ENCODE results near the gene BICDL1. TPM values are rescaled to one million over a fixed set of nuclear protein-coding genes. Genes with fewer than 3 reads are reported as not detected.
A peak's percentile ranks its signal among the peaks of the same experiment; 100 is the strongest.
"Not testable (repeated sequence)": the region's sequence is repeated elsewhere in the genome, so short reads cannot be mapped to it uniquely, and the experiment has no call there.

The BICDL1 gene
- total and polyA plus RNA-seq, 2 experiments from 2014 or later: not detected

DNA sequence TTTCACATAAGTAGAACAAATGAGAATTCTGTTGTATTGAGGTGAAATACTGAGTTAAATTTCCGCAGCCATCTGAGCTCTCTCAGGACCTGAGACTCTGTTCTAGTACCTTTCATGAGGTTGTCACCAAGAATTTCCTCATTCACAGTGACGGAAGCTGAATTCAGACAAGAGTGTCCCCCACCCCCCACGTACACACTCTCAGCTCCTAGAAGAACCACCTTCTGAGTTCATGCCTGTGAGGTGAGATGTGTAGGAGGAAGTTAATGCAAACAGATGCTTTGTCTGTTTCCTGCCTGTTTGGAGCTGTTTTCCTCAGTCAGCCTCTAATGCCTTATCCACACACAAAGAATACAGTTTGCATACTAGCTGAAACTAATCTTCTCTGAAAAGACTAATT lies 18.2 kb downstream of the BICDL1 start:
- H2AFZ ChIP-seq: no peak overlapping the region
- 30 to 35% methylated on average over 3 of the region's 3 CpGs for WGBS, 2 experiments (ENCODE audit: low coverage in 1 of 2, low lambda C conversion rate in 2 of 2, missing lambda C conversion rate in 2 of 2)
- no peaks in the 10 kb centered on the region for H3K9me2 ChIP-seq (ENCODE audit: insufficient read depth)
- H3F3A ChIP-seq (ENCODE audit: insufficient read depth): no peaks in the 10 kb centered on the region
- H3K27me3 ChIP-seq (replicated peaks; ENCODE audit: insufficient read depth): peaks cover 20% of the 10 kb centered on the region; the same call in 1 of the 2 replicates
- H3K4me2 ChIP-seq (ENCODE audit: unreplicated experiment): no peak overlapping the region
- H3K36me3 ChIP-seq (ENCODE audit: low read depth): no peaks in the 10 kb centered on the region
- DNase-seq: no peak
- no peaks in the 10 kb centered on the region for H3K9me3 ChIP-seq (ENCODE audit: low read depth)
- no peak overlapping the region for H3K27ac ChIP-seq
- in situ Hi-C loops (cut with MboI): no loop called here
- no peak overlapping the region for H3K4me3 ChIP-seq
- no peaks in the 10 kb centered on the region for H4K20me1 ChIP-seq (ENCODE audit: insufficient read depth)
- no peak overlapping the region for H3K9ac ChIP-seq
- TF ChIP-seq EZH2phosphoT487 (IDR thresholded peaks at IDR 0.05; ENCODE audit: insufficient read depth, low read depth): no peak
- no peak for TF ChIP-seq EZH2 (IDR thresholded peaks at IDR 0.05; ENCODE audit: insufficient read depth, poor library complexity, severe bottlenecking)
- no peaks in the 10 kb centered on the region for H3K4me1 ChIP-seq (ENCODE audit: insufficient read depth)
- no peaks in the 10 kb centered on the region for H3K79me2 ChIP-seq (ENCODE audit: insufficient read depth)

DNA sequence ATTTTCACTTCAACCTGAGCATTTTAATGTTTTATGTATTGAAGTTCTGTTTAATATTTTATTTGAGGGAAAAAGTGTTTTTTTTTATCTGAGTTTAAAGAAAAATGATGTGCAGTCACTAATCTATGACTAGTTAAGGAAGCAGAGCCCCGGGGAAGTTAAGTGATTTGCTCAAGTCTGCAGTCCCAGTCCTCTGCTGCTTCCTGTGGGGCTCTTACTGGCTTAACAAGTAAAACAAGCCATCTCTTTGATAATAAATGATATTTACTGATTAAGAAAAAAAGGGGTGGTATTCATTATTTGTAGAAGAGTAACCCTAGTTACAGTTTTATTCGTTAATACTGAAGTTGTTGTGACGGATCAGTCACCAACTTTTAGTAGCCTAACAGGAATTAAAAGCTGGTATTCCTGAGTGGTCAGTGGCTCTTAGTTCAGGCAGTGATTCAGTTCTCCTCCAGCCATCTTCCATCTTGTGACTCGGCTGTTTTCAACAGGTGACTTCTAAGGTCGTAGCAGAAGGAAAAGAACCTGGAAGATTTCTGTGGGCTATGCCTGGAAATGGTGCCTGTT lies 21.7 kb downstream of the BICDL1 start:
- H3K9ac ChIP-seq: no peak overlapping the region
- TF ChIP-seq EZH2 (IDR thresholded peaks at IDR 0.05; ENCODE audit: insufficient read depth, poor library complexity, severe bottlenecking) (no peak), EZH2phosphoT487 (IDR thresholded peaks at IDR 0.05; ENCODE audit: insufficient read depth, low read depth) (no peak)
- no peaks in the 10 kb centered on the region for H3K79me2 ChIP-seq (ENCODE audit: insufficient read depth)
- H3K4me3 ChIP-seq: no peak overlapping the region
- H3F3A ChIP-seq (ENCODE audit: insufficient read depth): no peaks in the 10 kb centered on the region
- no peaks in the 10 kb centered on the region for H3K36me3 ChIP-seq (ENCODE audit: low read depth)
- no peak for DNase-seq
- H3K4me1 ChIP-seq (ENCODE audit: insufficient read depth): no peaks in the 10 kb centered on the region
- no peaks in the 10 kb centered on the region for H4K20me1 ChIP-seq (ENCODE audit: insufficient read depth)
- H3K9me3 ChIP-seq (ENCODE audit: low read depth): no peaks in the 10 kb centered on the region
- H3K27me3 ChIP-seq (replicated peaks; ENCODE audit: insufficient read depth): peaks cover 22% of the 10 kb centered on the region; the same call in 1 of the 2 replicates
- H3K4me2 ChIP-seq (ENCODE audit: unreplicated experiment): no peak overlapping the region
- no peak overlapping the region for H2AFZ ChIP-seq
- no peak overlapping the region for H3K27ac ChIP-seq
- in situ Hi-C loops (cut with MboI): no loop called here
- 37 to 39% methylated on average over 5 of the region's 5 CpGs for WGBS, 2 experiments (ENCODE audit: low coverage in 1 of 2, low lambda C conversion rate in 2 of 2, missing lambda C conversion rate in 2 of 2)
- H3K9me2 ChIP-seq (ENCODE audit: insufficient read depth): no peaks in the 10 kb centered on the region

DNA sequence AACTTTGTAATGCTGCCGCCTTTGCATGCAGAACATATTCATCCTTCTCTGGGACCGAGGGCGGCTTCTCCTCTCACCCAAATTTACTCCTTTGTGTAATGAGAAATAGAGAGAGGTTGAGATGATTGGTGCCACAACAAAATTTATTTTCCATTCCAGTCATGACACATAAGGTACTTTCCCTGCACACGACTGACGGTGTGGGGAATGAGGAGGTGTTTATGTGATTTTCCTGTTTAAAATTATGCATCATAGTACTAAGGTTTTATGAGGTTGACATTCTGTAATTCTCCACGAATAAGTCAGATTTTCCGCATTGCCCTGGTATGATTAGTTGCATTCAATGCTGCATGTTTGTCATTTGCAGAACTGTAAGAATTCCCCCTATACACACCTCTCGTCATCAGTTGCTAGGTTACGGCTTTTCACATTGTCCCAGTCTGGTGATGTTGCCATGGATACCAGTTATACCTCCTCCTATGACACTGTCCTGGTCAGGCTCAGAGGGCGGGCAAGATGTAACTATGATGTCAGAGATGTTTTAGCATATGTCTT lies 23.1 kb downstream of the BICDL1 start:
- Histone ChIP-seq H3K27ac (no peak overlapping the region), H3K4me2 (ENCODE audit: unreplicated experiment) (no peak overlapping the region), H3K79me2 (ENCODE audit: insufficient read depth) (no peaks in the 10 kb centered on the region), H3K9ac (no peak overlapping the region), H3K27me3 (replicated peaks; ENCODE audit: insufficient read depth) (peaks cover 20% of the 10 kb centered on the region; the same call in 1 of the 2 replicates), H3F3A (ENCODE audit: insufficient read depth) (no peaks in the 10 kb centered on the region), H2AFZ (no peak overlapping the region), H3K36me3 (ENCODE audit: low read depth) (no peaks in the 10 kb centered on the region), H3K9me3 (ENCODE audit: low read depth) (no peaks in the 10 kb centered on the region), H3K4me3 (no peak overlapping the region), H3K9me2 (ENCODE audit: insufficient read depth) (no peaks in the 10 kb centered on the region), H4K20me1 (ENCODE audit: insufficient read depth) (no peaks in the 10 kb centered on the region), H3K4me1 (ENCODE audit: insufficient read depth) (no peaks in the 10 kb centered on the region)
- in situ Hi-C loops (cut with MboI): no loop called here
- no peak for TF ChIP-seq EZH2phosphoT487 (IDR thresholded peaks at IDR 0.05; ENCODE audit: insufficient read depth, low read depth)
- no peak for TF ChIP-seq EZH2 (IDR thresholded peaks at IDR 0.05; ENCODE audit: insufficient read depth, poor library complexity, severe bottlenecking)
- WGBS, 2 experiments (ENCODE audit: low coverage in 1 of 2, low lambda C conversion rate in 2 of 2, missing lambda C conversion rate in 2 of 2): 21 to 26% methylated on average over 10 of the region's 10 CpGs
- DNase-seq: peak; percentile 40

DNA sequence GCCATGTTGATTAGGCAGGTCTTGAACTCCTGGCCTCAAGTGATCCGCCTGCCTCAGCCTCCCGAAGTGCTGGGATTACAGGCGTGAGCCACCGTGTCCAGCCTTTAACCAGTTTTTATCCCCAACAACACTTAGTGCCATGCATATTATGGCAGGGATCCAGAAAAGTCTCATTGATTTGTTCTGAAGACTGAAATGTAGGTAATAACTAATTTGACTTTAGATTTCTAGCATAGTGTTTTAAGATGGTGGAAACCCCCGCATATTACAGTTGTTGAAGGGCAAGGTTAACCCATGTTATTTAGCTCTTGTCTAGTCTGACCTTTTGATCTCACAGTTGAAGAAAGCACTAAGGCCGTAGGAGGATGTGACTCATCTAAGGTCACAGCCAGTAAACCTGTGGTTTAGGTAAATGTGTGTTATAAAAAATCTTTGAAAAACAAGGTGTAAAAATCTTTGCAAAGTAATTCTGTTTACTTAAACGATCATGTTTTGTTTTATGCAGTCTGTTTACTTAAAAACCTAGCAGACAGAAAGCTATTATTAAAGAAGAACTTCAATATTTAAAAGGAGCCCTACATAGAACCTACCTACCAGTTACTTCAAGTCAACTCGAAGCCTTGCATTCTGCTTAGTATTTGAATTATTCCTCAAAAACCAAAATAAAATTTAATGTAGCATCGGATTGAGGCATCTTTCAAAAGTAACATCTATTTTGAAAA lies 24.8 kb downstream of the BICDL1 start:
- Histone ChIP-seq H3K27ac (no peak overlapping the region), H3K79me2 (ENCODE audit: insufficient read depth) (no peaks in the 10 kb centered on the region), H3K9me2 (ENCODE audit: insufficient read depth) (no peaks in the 10 kb centered on the region), H3K9ac (no peak overlapping the region), H3K4me2 (ENCODE audit: unreplicated experiment) (no peak overlapping the region), H4K20me1 (ENCODE audit: insufficient read depth) (no peaks in the 10 kb centered on the region), H2AFZ (no peak overlapping the region), H3K4me1 (ENCODE audit: insufficient read depth) (no peaks in the 10 kb centered on the region), H3K4me3 (no peak overlapping the region), H3K9me3 (ENCODE audit: low read depth) (no peaks in the 10 kb centered on the region), H3K27me3 (replicated peaks; ENCODE audit: insufficient read depth) (peaks cover 15% of the 10 kb centered on the region; the same call in 1 of the 2 replicates), H3K36me3 (ENCODE audit: low read depth) (no peaks in the 10 kb centered on the region), H3F3A (ENCODE audit: insufficient read depth) (no peaks in the 10 kb centered on the region)
- in situ Hi-C loops (cut with MboI): no loop called here
- DNase-seq: no peak
- TF ChIP-seq EZH2phosphoT487 (IDR thresholded peaks at IDR 0.05; ENCODE audit: insufficient read depth, low read depth) (no peak), EZH2 (IDR thresholded peaks at IDR 0.05; ENCODE audit: insufficient read depth, poor library complexity, severe bottlenecking) (no peak)
- 65 to 69% methylated on average over 9 of the region's 9 CpGs for WGBS, 2 experiments (ENCODE audit: low coverage in 1 of 2, low lambda C conversion rate in 2 of 2, missing lambda C conversion rate in 2 of 2)

DNA sequence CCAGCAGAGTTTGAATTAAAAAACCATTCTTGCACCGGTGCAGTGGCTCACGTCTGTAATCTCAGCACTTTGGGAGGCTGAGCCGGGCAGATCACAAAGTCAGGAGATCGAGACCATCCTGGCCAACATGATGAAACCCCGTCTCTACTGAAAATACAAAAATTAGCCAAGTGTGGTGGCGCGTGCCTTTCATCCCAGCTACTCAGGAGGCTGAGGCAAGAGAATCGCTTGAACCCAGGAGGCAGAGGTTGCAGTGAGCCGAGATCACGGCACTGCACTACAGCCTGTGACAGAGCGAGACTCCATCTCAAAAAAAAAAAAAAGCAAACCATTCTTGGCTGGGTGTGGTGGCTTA lies 25.3 kb downstream of the BICDL1 start:
- H3F3A ChIP-seq (ENCODE audit: insufficient read depth); H3K36me3 ChIP-seq (ENCODE audit: low read depth); H2AFZ ChIP-seq; in situ Hi-C loops (cut with MboI); H4K20me1 ChIP-seq (ENCODE audit: insufficient read depth); DNase-seq; H3K9me2 ChIP-seq (ENCODE audit: insufficient read depth); H3K79me2 ChIP-seq (ENCODE audit: insufficient read depth); H3K9ac ChIP-seq; H3K9me3 ChIP-seq (ENCODE audit: low read depth); H3K27ac ChIP-seq; H3K4me3 ChIP-seq; H3K4me1 ChIP-seq (ENCODE audit: insufficient read depth); H3K4me2 ChIP-seq (ENCODE audit: unreplicated experiment): not testable (repeated sequence)
- WGBS, 2 experiments (ENCODE audit: low coverage in 1 of 2, low lambda C conversion rate in 2 of 2, missing lambda C conversion rate in 2 of 2): 65 to 68% methylated on average over 11 of the region's 11 CpGs
- peaks cover 15% of the 10 kb centered on the region; the same call in 1 of the 2 replicates for H3K27me3 ChIP-seq (replicated peaks; ENCODE audit: insufficient read depth)

Measured in GM23248 (cell line).